Measurements from ENCODE around the gene GPR152. TPM values are rescaled to one million over a fixed set of nuclear protein-coding genes. Genes with fewer than 3 reads are reported as not detected.
A peak's percentile ranks its signal among the peaks of the same experiment; 100 is the strongest.

The GPR152 gene
- total RNA-seq, 1 donor from 2014 or later = not detected

DNA sequence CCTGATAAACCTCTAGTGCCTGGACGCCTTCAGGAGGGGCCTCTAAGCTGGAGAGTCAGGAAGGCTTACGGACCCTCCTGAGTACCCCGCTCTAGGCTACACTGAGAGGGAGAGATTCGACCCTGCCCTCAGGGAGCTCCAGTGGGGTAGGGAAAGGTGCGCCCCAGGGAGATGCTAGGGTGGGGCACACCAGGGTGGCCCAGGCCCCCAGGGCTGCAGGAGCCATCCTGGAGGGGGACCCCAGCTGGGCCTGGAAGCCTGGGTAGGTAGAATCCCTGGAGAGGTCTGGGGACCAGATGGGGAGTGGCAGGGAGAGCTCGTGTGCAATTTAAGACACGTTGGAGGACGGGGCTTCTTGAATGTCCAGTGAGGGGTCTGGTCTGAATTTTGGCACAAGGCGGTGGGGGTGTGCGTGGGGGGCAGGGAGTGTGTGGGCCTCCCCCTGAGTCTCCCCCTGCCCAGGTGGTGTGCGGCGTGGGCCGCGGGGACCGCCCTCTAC, 32.3 kb downstream of the GPR152 start:
- H3K27me3 Mint-ChIP-seq (ENCODE audit: low read depth) = peaks cover 12% of the 10 kb centered on the region
- H3K4me3 Mint-ChIP-seq = peak overlapping the region; percentile 63
- no peaks in the 10 kb centered on the region for H3K9me3 Mint-ChIP-seq
- peak overlapping the region; percentile 53 for H3K27ac Mint-ChIP-seq
- H3K36me3 Mint-ChIP-seq = no peaks in the 10 kb centered on the region
- TF ChIP-seq, protein P1, sequence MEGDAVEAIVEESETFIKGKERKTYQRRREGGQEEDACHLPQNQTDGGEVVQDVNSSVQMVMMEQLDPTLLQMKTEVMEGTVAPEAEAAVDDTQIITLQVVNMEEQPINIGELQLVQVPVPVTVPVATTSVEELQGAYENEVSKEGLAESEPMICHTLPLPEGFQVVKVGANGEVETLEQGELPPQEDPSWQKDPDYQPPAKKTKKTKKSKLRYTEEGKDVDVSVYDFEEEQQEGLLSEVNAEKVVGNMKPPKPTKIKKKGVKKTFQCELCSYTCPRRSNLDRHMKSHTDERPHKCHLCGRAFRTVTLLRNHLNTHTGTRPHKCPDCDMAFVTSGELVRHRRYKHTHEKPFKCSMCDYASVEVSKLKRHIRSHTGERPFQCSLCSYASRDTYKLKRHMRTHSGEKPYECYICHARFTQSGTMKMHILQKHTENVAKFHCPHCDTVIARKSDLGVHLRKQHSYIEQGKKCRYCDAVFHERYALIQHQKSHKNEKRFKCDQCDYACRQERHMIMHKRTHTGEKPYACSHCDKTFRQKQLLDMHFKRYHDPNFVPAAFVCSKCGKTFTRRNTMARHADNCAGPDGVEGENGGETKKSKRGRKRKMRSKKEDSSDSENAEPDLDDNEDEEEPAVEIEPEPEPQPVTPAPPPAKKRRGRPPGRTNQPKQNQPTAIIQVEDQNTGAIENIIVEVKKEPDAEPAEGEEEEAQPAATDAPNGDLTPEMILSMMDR (IDR thresholded peaks at IDR 0.05; ENCODE audit: unreplicated experiment) = no peak
- H3K4me1 Mint-ChIP-seq = peaks cover 22% of the 10 kb centered on the region
- DNase-seq (ENCODE audit: low spot score in 2 of 2, unreplicated experiment in 2 of 2) = no peak

DNA sequence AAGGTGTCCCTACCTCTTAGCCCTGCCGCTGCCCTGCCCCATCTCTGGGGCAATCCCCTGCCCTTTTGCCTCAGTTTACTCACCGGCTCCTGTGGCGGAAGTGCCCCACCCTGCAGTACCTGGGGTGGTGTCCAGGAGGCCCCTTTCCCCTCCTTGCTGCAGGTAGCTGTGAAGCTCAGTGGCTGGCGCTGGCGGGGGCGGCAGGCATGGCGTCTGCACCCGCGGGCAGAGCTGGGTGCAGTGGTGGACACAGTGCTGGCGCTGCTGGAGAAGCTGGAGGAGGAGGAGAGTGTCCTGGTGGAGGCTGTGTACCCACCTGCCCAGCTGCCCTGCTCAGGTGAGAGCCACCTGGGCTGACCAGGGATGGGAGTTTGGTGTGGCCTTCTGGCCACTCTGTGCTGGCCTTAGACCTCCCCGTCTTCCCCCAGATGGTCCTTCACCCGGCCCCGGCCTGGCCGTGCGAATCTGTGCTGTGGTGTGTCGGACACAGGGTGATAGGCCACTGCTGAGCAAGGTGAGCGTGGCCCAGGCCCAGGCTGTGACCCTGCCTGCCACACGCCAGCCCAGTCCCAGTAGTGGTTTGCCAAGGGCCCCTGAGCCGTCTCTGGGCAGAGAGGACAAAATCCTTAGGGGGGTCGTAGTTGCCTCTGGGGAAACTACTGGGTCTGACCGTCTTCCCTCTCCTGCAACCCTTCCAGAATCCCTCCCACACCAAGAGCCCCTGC, 33.0 kb downstream of the GPR152 start:
- H3K27ac Mint-ChIP-seq = no peak overlapping the region
- no peak for DNase-seq (ENCODE audit: low spot score in 2 of 2, unreplicated experiment in 2 of 2)
- H3K9me3 Mint-ChIP-seq = no peaks in the 10 kb centered on the region
- TF ChIP-seq, protein P1 (IDR thresholded peaks at IDR 0.05; ENCODE audit: unreplicated experiment) = no peak
- peaks cover 17% of the 10 kb centered on the region for H3K27me3 Mint-ChIP-seq (ENCODE audit: low read depth)
- peak overlapping the region; percentile 63 for H3K4me3 Mint-ChIP-seq
- peaks cover 23% of the 10 kb centered on the region for H3K4me1 Mint-ChIP-seq
- no peaks in the 10 kb centered on the region for H3K36me3 Mint-ChIP-seq

DNA sequence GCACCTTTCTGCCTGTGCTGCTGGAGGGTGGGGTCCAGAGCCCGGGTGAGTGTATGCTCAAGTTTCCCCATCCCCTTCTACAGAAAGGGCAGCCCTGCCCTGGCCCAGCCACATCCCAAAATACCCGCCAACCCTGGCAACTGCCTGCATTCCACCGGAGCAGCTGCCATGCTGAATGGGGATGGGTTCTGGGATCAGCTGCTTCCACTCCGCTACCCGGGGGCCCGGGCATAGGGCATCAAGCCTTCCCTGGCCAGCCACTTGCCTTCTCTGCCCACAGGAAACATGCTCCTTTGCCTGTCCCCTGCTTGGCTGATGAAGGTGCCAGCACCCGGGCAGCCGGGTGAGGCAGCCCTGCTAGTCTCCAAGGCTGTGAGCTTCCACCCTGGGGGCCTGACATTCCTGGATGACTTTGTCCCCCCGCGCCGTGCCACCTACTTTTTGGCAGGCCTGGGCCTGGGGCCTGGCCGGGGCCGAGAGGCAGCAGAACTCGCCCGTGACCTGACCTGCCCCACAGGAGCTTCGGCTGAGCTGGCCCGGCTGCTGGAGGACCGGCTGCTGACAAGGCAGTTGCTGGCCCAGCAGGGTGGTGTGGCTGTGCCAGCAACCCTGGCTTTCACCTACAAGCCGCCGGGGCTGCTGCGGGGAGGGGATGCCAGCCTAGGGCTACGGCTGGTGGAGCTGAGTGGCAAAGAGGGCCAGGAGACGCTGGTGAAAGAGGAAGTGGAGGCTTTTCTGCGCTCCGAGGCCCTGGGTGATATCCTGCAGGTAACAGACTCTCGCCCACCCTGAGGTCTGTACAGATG, 33.9 kb downstream of the GPR152 start:
- H3K4me3 Mint-ChIP-seq = no peak overlapping the region
- TF ChIP-seq, protein P1 (IDR thresholded peaks at IDR 0.05; ENCODE audit: unreplicated experiment) = no peak
- H3K4me1 Mint-ChIP-seq = peaks cover 23% of the 10 kb centered on the region
- no peak overlapping the region for H3K27ac Mint-ChIP-seq
- H3K36me3 Mint-ChIP-seq = no peaks in the 10 kb centered on the region
- DNase-seq (ENCODE audit: low spot score in 2 of 2, unreplicated experiment in 2 of 2) = no peak
- peaks cover 20% of the 10 kb centered on the region for H3K27me3 Mint-ChIP-seq (ENCODE audit: low read depth)
- no peaks in the 10 kb centered on the region for H3K9me3 Mint-ChIP-seq

DNA sequence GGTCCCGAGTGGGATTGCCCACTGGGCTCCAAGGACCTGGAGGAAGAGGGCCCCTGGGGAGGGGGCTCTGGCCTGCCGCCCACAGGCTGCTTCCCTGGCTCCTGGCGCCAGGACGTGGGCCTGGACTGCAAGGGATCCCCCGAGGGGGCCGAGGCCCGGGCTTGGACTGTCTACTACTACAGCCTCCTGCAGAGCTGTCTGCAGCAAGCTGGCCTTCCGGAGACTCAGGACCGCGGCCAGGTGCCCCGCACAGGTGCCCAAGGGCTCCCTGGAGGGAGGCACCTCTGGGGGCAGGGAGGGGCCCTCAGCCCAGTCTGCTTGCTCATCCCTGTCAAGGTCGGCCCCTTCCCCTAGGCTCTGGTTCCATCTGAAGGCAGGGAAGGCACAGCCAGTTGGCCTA, 35.1 kb downstream of the GPR152 start:
- Mint-ChIP-seq H3K4me3 (no peak overlapping the region), H3K27me3 (ENCODE audit: low read depth) (peaks cover 30% of the 10 kb centered on the region), H3K9me3 (no peaks in the 10 kb centered on the region), H3K27ac (no peak overlapping the region), H3K4me1 (peaks cover 27% of the 10 kb centered on the region), H3K36me3 (no peaks in the 10 kb centered on the region)
- TF ChIP-seq, protein P1 (IDR thresholded peaks at IDR 0.05; ENCODE audit: unreplicated experiment) = no peak
- DNase-seq (ENCODE audit: low spot score in 2 of 2, unreplicated experiment in 2 of 2) = no peak

DNA sequence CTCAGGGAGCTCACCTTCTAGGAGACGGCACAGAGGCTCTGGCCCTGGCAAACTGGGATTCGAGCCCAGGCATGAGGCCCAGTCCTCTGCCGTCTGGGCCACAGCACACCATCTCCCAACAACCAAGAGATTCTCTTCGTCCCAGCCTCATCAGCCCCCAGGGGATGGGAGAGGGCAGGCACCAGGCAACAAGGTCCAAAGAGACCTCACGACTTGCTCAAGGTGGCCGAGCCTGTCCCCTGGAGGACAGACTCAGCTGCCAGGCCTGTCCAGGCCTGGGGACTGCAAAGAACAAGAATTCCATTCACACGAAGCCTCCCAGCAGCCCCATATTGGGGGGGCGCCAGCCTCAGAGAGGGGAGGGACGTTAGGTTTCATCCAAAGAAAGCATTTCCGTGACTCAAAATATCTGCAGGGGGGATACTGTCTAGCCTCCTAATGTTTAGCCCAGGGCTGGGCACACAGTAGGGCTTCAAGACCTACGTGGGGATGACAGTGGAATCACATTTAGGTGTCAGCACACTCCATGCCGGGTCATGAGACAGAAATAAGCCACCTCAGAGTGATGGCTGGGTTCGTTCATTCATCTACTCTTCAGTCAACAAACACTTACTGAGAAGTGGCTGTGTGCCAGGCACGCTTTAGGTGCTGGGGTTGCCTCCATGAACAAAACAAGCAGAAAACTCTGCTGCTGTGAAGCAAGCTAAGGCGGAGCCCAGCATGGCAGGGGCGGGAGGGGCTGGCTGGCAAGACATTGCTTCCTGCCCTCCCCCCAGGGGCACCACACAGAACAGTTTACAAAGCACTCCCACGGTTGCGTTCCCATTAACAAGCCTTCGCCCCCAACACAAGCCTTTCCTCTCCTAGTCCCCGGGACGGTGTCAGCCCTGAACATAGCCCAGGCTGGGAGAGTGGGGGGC, 35.9 kb downstream of the GPR152 start:
- Mint-ChIP-seq H3K27me3 (ENCODE audit: low read depth) (peaks cover 38% of the 10 kb centered on the region), H3K4me1 (peaks cover 27% of the 10 kb centered on the region), H3K36me3 (no peaks in the 10 kb centered on the region), H3K27ac (peak overlapping the region; percentile 83), H3K9me3 (no peaks in the 10 kb centered on the region), H3K4me3 (peak overlapping the region; percentile 62)
- TF ChIP-seq, protein P1 (IDR thresholded peaks at IDR 0.05; ENCODE audit: unreplicated experiment) = no peak
- DNase-seq (ENCODE audit: low spot score in 2 of 2, unreplicated experiment in 2 of 2) = no peak

All from mesothelial cell of epicardium (in vitro differentiated cells).